ENCODE measurements around the gene POU2AF3. TPM values are rescaled to one million over a fixed set of nuclear protein-coding genes. Genes with fewer than 3 reads are reported as not detected.

Gene POU2AF3
- total RNA-seq, 1 donor from 2014 or later = 2.1 TPM

DNA sequence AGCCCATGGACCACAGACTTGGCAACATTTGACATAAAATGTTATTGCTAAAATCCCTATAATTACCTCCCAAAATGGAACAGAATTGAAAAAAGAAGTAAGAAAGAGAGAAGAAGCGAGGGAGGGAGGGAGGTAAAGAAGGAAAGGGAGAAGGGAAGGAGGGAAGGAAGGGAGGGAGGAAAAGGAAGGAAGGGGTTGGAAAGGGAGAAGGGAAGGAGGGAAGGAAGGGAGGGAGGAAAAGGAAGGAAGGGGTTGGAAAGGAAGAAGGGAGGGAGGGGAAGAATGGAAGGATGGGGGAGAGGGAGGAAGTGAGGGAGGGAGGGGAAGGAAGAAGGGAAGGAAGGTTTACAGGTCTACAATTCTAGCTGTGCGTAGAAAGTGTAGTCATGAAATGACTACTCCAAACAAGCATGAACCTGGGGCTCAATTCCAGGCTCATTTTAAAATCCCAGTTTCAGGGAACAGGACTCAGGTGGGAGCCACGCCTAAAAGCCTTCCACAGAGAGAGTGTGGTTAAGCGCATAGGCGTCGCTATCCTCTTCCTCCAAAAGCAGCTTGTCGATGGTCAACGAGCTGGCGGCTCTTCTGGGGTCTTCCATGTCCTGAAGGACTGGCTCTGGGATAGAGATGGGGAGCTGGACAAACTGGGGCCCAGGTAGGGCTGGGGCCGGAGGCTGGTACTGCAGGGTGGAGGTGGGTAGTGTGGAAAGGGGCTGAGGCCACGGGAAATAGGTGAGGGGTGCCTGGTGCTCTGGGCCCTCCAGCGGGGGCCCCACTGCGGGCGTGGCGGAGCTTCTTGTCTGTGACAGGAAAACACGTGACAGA, 55.6 kb downstream of the POU2AF3 start:
- no peaks in the 10 kb centered on the region for H3K9me3 Mint-ChIP-seq
- Histone ChIP-seq H3K4me3 (no peak overlapping the region), H2AFZ (replicated peaks) (no peak overlapping the region), H3K27me3 (no peaks in the 10 kb centered on the region), H3K9ac (no peak overlapping the region), H3K4me2 (no peak overlapping the region), H3K36me3 (no peaks in the 10 kb centered on the region), H3K27ac (no peak overlapping the region), H3K4me1 (no peaks in the 10 kb centered on the region), H3K9me3 (ENCODE audit: low read depth) (no peaks in the 10 kb centered on the region), H3F3A (ENCODE audit: low read depth) (no peaks in the 10 kb centered on the region), H4K20me1 (ENCODE audit: low read depth) (no peaks in the 10 kb centered on the region), H3K79me2 (ENCODE audit: low read depth) (no peaks in the 10 kb centered on the region)
- DNase-seq (ENCODE audit: low spot score) = no peak
- H3K27me3 Mint-ChIP-seq (ENCODE audit: insufficient read depth, low read depth) = peaks cover 3% of the 10 kb centered on the region
- no peak overlapping the region for H3K27ac Mint-ChIP-seq
- TF ChIP-seq, protein P1, sequence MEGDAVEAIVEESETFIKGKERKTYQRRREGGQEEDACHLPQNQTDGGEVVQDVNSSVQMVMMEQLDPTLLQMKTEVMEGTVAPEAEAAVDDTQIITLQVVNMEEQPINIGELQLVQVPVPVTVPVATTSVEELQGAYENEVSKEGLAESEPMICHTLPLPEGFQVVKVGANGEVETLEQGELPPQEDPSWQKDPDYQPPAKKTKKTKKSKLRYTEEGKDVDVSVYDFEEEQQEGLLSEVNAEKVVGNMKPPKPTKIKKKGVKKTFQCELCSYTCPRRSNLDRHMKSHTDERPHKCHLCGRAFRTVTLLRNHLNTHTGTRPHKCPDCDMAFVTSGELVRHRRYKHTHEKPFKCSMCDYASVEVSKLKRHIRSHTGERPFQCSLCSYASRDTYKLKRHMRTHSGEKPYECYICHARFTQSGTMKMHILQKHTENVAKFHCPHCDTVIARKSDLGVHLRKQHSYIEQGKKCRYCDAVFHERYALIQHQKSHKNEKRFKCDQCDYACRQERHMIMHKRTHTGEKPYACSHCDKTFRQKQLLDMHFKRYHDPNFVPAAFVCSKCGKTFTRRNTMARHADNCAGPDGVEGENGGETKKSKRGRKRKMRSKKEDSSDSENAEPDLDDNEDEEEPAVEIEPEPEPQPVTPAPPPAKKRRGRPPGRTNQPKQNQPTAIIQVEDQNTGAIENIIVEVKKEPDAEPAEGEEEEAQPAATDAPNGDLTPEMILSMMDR (IDR thresholded peaks at IDR 0.05) = no peak
- TF ChIP-seq EZH2 (IDR thresholded peaks at IDR 0.05) = no peak
- TF ChIP-seq EZH2phosphoT487 (IDR thresholded peaks at IDR 0.05) = no peak
- H3K36me3 Mint-ChIP-seq = no peaks in the 10 kb centered on the region
- no peak overlapping the region for H3K4me3 Mint-ChIP-seq
- H3K4me1 Mint-ChIP-seq = peaks cover 9% of the 10 kb centered on the region

DNA sequence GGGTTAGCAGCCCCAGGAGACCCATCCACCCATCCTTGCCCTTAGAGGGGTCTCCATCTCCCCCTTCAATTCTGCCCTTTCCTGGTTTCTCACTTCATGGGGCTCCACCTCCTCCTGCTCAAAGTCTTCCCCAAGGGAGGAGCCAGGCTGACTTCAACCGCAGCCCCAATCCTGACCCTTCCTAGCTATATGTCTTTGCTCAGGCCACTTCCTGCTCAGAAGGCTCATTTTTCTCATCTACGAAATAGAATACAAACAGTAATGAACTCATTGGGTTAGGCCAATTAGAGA, 56.2 kb downstream of the POU2AF3 start:
- Mint-ChIP-seq H3K27ac (no peak overlapping the region), H3K36me3 (no peaks in the 10 kb centered on the region), H3K4me3 (no peak overlapping the region), H3K9me3 (no peaks in the 10 kb centered on the region), H3K27me3 (ENCODE audit: insufficient read depth, low read depth) (peaks cover 3% of the 10 kb centered on the region), H3K4me1 (peaks cover 9% of the 10 kb centered on the region)
- H3K9ac ChIP-seq = no peak overlapping the region
- no peaks in the 10 kb centered on the region for H3K36me3 ChIP-seq
- H3K27ac ChIP-seq = no peak overlapping the region
- H3K4me1 ChIP-seq = no peaks in the 10 kb centered on the region
- no peaks in the 10 kb centered on the region for H3K79me2 ChIP-seq (ENCODE audit: low read depth)
- H3F3A ChIP-seq (ENCODE audit: low read depth) = no peaks in the 10 kb centered on the region
- H3K9me3 ChIP-seq (ENCODE audit: low read depth) = no peaks in the 10 kb centered on the region
- no peak for DNase-seq (ENCODE audit: low spot score)
- H3K27me3 ChIP-seq = no peaks in the 10 kb centered on the region
- no peaks in the 10 kb centered on the region for H4K20me1 ChIP-seq (ENCODE audit: low read depth)
- no peak overlapping the region for H3K4me2 ChIP-seq
- TF ChIP-seq EZH2 (IDR thresholded peaks at IDR 0.05) (no peak), EZH2phosphoT487 (IDR thresholded peaks at IDR 0.05) (no peak)
- TF ChIP-seq, protein P1 (IDR thresholded peaks at IDR 0.05) = no peak
- H3K4me3 ChIP-seq = no peak overlapping the region
- H2AFZ ChIP-seq (replicated peaks) = no peak overlapping the region

DNA sequence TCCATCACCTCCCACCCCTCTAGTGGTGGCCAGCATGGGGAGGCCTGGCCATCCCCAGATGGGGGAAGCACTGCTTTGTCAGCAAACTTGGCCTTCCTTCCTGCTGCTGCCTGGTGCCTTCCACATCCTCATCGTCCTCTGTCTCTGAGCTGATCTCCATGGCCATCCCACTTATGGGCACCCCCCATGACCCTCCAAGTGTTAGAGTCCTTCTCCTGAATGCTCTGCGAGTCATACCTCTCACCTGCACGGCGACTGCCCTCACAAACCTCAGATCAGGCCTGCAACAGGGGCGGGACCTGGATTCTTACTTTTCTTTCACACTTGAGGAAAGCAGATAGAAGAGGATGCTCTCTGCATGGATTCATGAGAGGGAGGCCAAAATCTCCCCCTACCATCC, 56.8 kb downstream of the POU2AF3 start:
- peaks cover 9% of the 10 kb centered on the region for H3K4me1 Mint-ChIP-seq
- H4K20me1 ChIP-seq (ENCODE audit: low read depth) = no peaks in the 10 kb centered on the region
- H3K4me1 ChIP-seq = no peaks in the 10 kb centered on the region
- H3K27me3 Mint-ChIP-seq (ENCODE audit: insufficient read depth, low read depth) = peaks cover 3% of the 10 kb centered on the region
- H2AFZ ChIP-seq (replicated peaks) = no peak overlapping the region
- no peak overlapping the region for H3K4me3 ChIP-seq
- H3F3A ChIP-seq (ENCODE audit: low read depth) = no peaks in the 10 kb centered on the region
- H3K27ac ChIP-seq = no peak overlapping the region
- no peak overlapping the region for H3K9ac ChIP-seq
- no peak for TF ChIP-seq EZH2phosphoT487 (IDR thresholded peaks at IDR 0.05)
- no peak for TF ChIP-seq EZH2 (IDR thresholded peaks at IDR 0.05)
- TF ChIP-seq, protein P1 (IDR thresholded peaks at IDR 0.05) = no peak
- no peak overlapping the region for H3K4me2 ChIP-seq
- no peaks in the 10 kb centered on the region for H3K79me2 ChIP-seq (ENCODE audit: low read depth)
- no peaks in the 10 kb centered on the region for H3K27me3 ChIP-seq
- no peak overlapping the region for H3K4me3 Mint-ChIP-seq
- no peaks in the 10 kb centered on the region for H3K36me3 ChIP-seq
- no peak for DNase-seq (ENCODE audit: low spot score)
- H3K9me3 Mint-ChIP-seq = no peaks in the 10 kb centered on the region
- H3K36me3 Mint-ChIP-seq = no peaks in the 10 kb centered on the region
- H3K27ac Mint-ChIP-seq = no peak overlapping the region
- no peaks in the 10 kb centered on the region for H3K9me3 ChIP-seq (ENCODE audit: low read depth)

Measured in neural progenitor cell (in vitro differentiated cells).